Stimulated activated effector memory CD8-positive, alpha-beta T cell treated with anti-CD3 and anti-CD28 coated beads, Interleukin-12 subunit alpha, Interleukin-12 subunit beta, amount 100 ng/mL, for 72 hours (primary cell): Measurements from ENCODE around the gene CFL2.
A peak's percentile ranks its signal among the peaks of the same experiment; 100 is the strongest.

ENCODE experiments used
- ATAC-seq: fragments of 150-1000 bp; cut with Tn5 transposase; 2 replicates; pipeline ENCODE4 v1.10.0; 2021
- DNase-seq, 2 donors: peaks; one replicate each; pipeline ENCODE4 v3.0.0; 2021 to 2022; ENCODE audit warnings: low spot score in 2 of 2
- H3K27ac Mint-ChIP-seq: one replicate; pipeline ENCODE4 v1.8.0; 2022; ENCODE audit warnings: mild to moderate bottlenecking, mixed read lengths
- H3K36me3 Mint-ChIP-seq: one replicate; pipeline ENCODE4 v1.8.0; 2022; ENCODE audit warnings: mild to moderate bottlenecking, mixed read lengths
- H3K4me1 Mint-ChIP-seq: one replicate; pipeline ENCODE4 v1.8.0; 2022; ENCODE audit warnings: mixed read lengths
- H3K4me3 Mint-ChIP-seq: one replicate; pipeline ENCODE4 v1.8.0; 2022; ENCODE audit warnings: mild to moderate bottlenecking, mixed read lengths
- H3K9me3 Mint-ChIP-seq: one replicate; pipeline ENCODE4 v1.8.0; 2022; ENCODE audit warnings: mixed read lengths

CFL2 gene

GRCh38 chr14:34692898-34693227 lies 21.5 kb downstream of the CFL2 start:
- peak overlapping the region; percentile 41 for H3K4me3 Mint-ChIP-seq
- H3K27ac Mint-ChIP-seq = peak overlapping the region; percentile 9
- DNase-seq = no peak
- peaks cover 8% of the 10 kb centered on the region for H3K4me1 Mint-ChIP-seq
- no peaks in the 10 kb centered on the region for H3K9me3 Mint-ChIP-seq
- H3K36me3 Mint-ChIP-seq = no peaks in the 10 kb centered on the region
- ATAC-seq = no peak

- Mint-ChIP-seq H3K36me3 (no peaks in the 10 kb centered on the region), H3K27ac (no peak overlapping the region), H3K4me3 (no peak overlapping the region), H3K4me1 (peaks cover 8% of the 10 kb centered on the region), H3K9me3 (no peaks in the 10 kb centered on the region)
- ATAC-seq (no peak), DNase-seq (no peak)
Observed at GRCh38 chr14:34692348-34692747, 22.0 kb downstream of the CFL2 start.

GRCh38 chr14:34691206-34691605 lies 23.2 kb downstream of the CFL2 start:
- Mint-ChIP-seq H3K9me3 (no peaks in the 10 kb centered on the region), H3K4me3 (no peak overlapping the region), H3K4me1 (peaks cover 8% of the 10 kb centered on the region), H3K27ac (no peak overlapping the region), H3K36me3 (no peaks in the 10 kb centered on the region)
- ATAC-seq (no peak), DNase-seq (no peak)

- no peak for DNase-seq
- Mint-ChIP-seq H3K36me3 (no peaks in the 10 kb centered on the region), H3K4me1 (peaks cover 8% of the 10 kb centered on the region), H3K27ac (no peak overlapping the region), H3K9me3 (no peaks in the 10 kb centered on the region), H3K4me3 (no peak overlapping the region)
- no peak for ATAC-seq
Observed at GRCh38 chr14:34688470-34689206, 25.8 kb downstream of the CFL2 start.

GRCh38 chr14:34685819-34686428 lies 28.5 kb downstream of the CFL2 start:
- H3K4me1 Mint-ChIP-seq = no peaks in the 10 kb centered on the region
- DNase-seq (no peak), ATAC-seq (no peak)
- H3K36me3 Mint-ChIP-seq = no peaks in the 10 kb centered on the region
- H3K4me3 Mint-ChIP-seq = no peak overlapping the region
- H3K27ac Mint-ChIP-seq = peak overlapping the region; percentile 24
- no peaks in the 10 kb centered on the region for H3K9me3 Mint-ChIP-seq

- no peaks in the 10 kb centered on the region for H3K4me1 Mint-ChIP-seq
- H3K4me3 Mint-ChIP-seq = no peak overlapping the region
- H3K9me3 Mint-ChIP-seq = no peaks in the 10 kb centered on the region
- ATAC-seq (no peak), DNase-seq (no peak)
- no peaks in the 10 kb centered on the region for H3K36me3 Mint-ChIP-seq
- H3K27ac Mint-ChIP-seq = no peak overlapping the region
Observed at GRCh38 chr14:34684578-34684977, 29.8 kb downstream of the CFL2 start.

GRCh38 chr14:34682787-34683321 lies 31.5 kb downstream of the CFL2 start:
- H3K27ac Mint-ChIP-seq = no peak overlapping the region
- DNase-seq (no peak), ATAC-seq (peak; percentile 79)
- H3K4me1 Mint-ChIP-seq = no peaks in the 10 kb centered on the region
- H3K36me3 Mint-ChIP-seq = no peaks in the 10 kb centered on the region
- no peaks in the 10 kb centered on the region for H3K9me3 Mint-ChIP-seq
- no peak overlapping the region for H3K4me3 Mint-ChIP-seq

GRCh38 chr14:34680806-34681479 lies 33.5 kb downstream of the CFL2 start:
- Mint-ChIP-seq H3K27ac (no peak overlapping the region), H3K4me3 (no peak overlapping the region), H3K36me3 (no peaks in the 10 kb centered on the region), H3K4me1 (no peaks in the 10 kb centered on the region), H3K9me3 (no peaks in the 10 kb centered on the region)
- DNase-seq (no peak), ATAC-seq (no peak)

- ATAC-seq (no peak), DNase-seq (no peak)
- H3K9me3 Mint-ChIP-seq = no peaks in the 10 kb centered on the region
- no peak overlapping the region for H3K4me3 Mint-ChIP-seq
- H3K27ac Mint-ChIP-seq = no peak overlapping the region
- H3K36me3 Mint-ChIP-seq = no peaks in the 10 kb centered on the region
- no peaks in the 10 kb centered on the region for H3K4me1 Mint-ChIP-seq
Observed at GRCh38 chr14:34678735-34679134, 35.7 kb downstream of the CFL2 start.

- DNase-seq (no peak), ATAC-seq (no peak)
- no peaks in the 10 kb centered on the region for H3K4me1 Mint-ChIP-seq
- no peak overlapping the region for H3K4me3 Mint-ChIP-seq
- H3K9me3 Mint-ChIP-seq = no peaks in the 10 kb centered on the region
- no peaks in the 10 kb centered on the region for H3K36me3 Mint-ChIP-seq
- no peak overlapping the region for H3K27ac Mint-ChIP-seq
Observed at GRCh38 chr14:34678306-34678705, 36.1 kb downstream of the CFL2 start.

- Mint-ChIP-seq H3K36me3 (no peaks in the 10 kb centered on the region), H3K9me3 (no peaks in the 10 kb centered on the region), H3K27ac (no peak overlapping the region), H3K4me3 (no peak overlapping the region), H3K4me1 (no peaks in the 10 kb centered on the region)
- DNase-seq (no peak), ATAC-seq (no peak)
Observed at GRCh38 chr14:34676516-34677211, 37.7 kb downstream of the CFL2 start.

GRCh38 chr14:34673702-34674101 lies 40.7 kb downstream of the CFL2 start:
- no peak overlapping the region for H3K27ac Mint-ChIP-seq
- no peaks in the 10 kb centered on the region for H3K9me3 Mint-ChIP-seq
- H3K36me3 Mint-ChIP-seq = no peaks in the 10 kb centered on the region
- no peak overlapping the region for H3K4me3 Mint-ChIP-seq
- H3K4me1 Mint-ChIP-seq = no peaks in the 10 kb centered on the region
- DNase-seq (no peak), ATAC-seq (no peak)

GRCh38 chr14:34671716-34672115 lies 42.7 kb downstream of the CFL2 start:
- H3K4me3 Mint-ChIP-seq = no peak overlapping the region
- no peak for DNase-seq
- no peaks in the 10 kb centered on the region for H3K36me3 Mint-ChIP-seq
- ATAC-seq = no peak
- no peaks in the 10 kb centered on the region for H3K4me1 Mint-ChIP-seq
- no peaks in the 10 kb centered on the region for H3K9me3 Mint-ChIP-seq
- no peak overlapping the region for H3K27ac Mint-ChIP-seq

GRCh38 chr14:34668111-34668510 lies 46.3 kb downstream of the CFL2 start:
- H3K36me3 Mint-ChIP-seq = no peaks in the 10 kb centered on the region
- H3K4me1 Mint-ChIP-seq = peaks cover 6% of the 10 kb centered on the region
- DNase-seq (no peak), ATAC-seq (no peak)
- no peak overlapping the region for H3K4me3 Mint-ChIP-seq
- no peak overlapping the region for H3K27ac Mint-ChIP-seq
- no peaks in the 10 kb centered on the region for H3K9me3 Mint-ChIP-seq

GRCh38 chr14:34667007-34667406 lies 47.4 kb downstream of the CFL2 start:
- H3K4me3 Mint-ChIP-seq = no peak overlapping the region
- no peaks in the 10 kb centered on the region for H3K36me3 Mint-ChIP-seq
- no peak overlapping the region for H3K27ac Mint-ChIP-seq
- peaks cover 6% of the 10 kb centered on the region for H3K4me1 Mint-ChIP-seq
- DNase-seq = no peak
- H3K9me3 Mint-ChIP-seq = no peaks in the 10 kb centered on the region
- no peak for ATAC-seq
